H1 (cell line): Measurements from ENCODE around the gene DNAJC7. TPM values are rescaled to one million over a fixed set of nuclear protein-coding genes. Genes with fewer than 3 reads are reported as not detected.

Experiments used
- CTCF ChIA-PET: fragments of 300-600 bp; sonication (Branson Sonifier 250); formaldehyde crosslinking; loops from one replicate; lab custom pipeline; 2021; ENCODE audit not compliant: partially characterized antibody; lab: Charles Lee
- POLR2A ChIA-PET: fragments of 300-600 bp; sonication (Branson Sonifier 250); formaldehyde crosslinking; loops from one replicate; lab custom pipeline; 2021; ENCODE audit warnings: inconsistent platforms; ENCODE audit not compliant: partially characterized antibody; lab: Charles Lee
- DNase-seq, 2 experiments: peaks; one replicate each; pipeline versions ENCODE4 v3.0.0 to v3.0.0-alpha.2; 2010 to 2022; ENCODE audit warnings: low spot score in 2 of 2, low read depth in 1 of 2, mixed read lengths in 1 of 2
- FAIRE-seq: peaks from 2 replicates; lab custom pipeline; 2011; peaks lifted over from hg19 to GRCh38; lab: Jason Lieb, UNC
- H2AFZ ChIP-seq: 2 replicates; pipeline ENCODE4 v1.8.1; 2012; ENCODE audit warnings: low read length, inconsistent platforms
- H2AK5ac ChIP-seq: 2 replicates; pipeline ENCODE4 v1.6.1; 2013; ENCODE audit warnings: low read depth, low read length
- H2BK120ac ChIP-seq: replicated peaks from 2 replicates; pipeline ENCODE3; 2013; ENCODE audit warnings: low read depth, low read length, inconsistent platforms
- H2BK12ac ChIP-seq: 2 replicates; pipeline ENCODE4 v1.6.1; 2013; ENCODE audit warnings: low read depth, low read length
- H2BK15ac ChIP-seq: 2 replicates; pipeline ENCODE4 v1.6.1; 2013; ENCODE audit warnings: low read length
- H2BK20ac ChIP-seq: 2 replicates; pipeline ENCODE4 v1.6.1; 2013; ENCODE audit warnings: low read length
- H2BK5ac ChIP-seq: 2 replicates; pipeline ENCODE4 v1.6.1; 2013; ENCODE audit warnings: low read depth, low read length
- H3K14ac ChIP-seq: 2 replicates; pipeline ENCODE4 v1.6.1; 2013; ENCODE audit warnings: inconsistent platforms; ENCODE audit not compliant: insufficient read length
- H3K18ac ChIP-seq: 2 replicates; pipeline ENCODE4 v1.6.1; 2013; ENCODE audit warnings: low read length; ENCODE audit errors: extremely low read depth
- H3K23ac ChIP-seq: 2 replicates; pipeline ENCODE4 v1.6.1; 2013; ENCODE audit warnings: inconsistent platforms; ENCODE audit not compliant: insufficient read length
- H3K23me2 ChIP-seq: 2 replicates; pipeline ENCODE4 v1.6.1; 2013; ENCODE audit warnings: low read depth, low read length
- H3K27ac ChIP-seq: 2 replicates; pipeline ENCODE4 v1.6.1; 2011; ENCODE audit warnings: low read depth, low read length, inconsistent platforms
- H3K27me3 ChIP-seq, 4 experiments: replicated peaks in 1 of 4; 1 replicate in 1 of 4; 2 replicates in 3 of 4; pipeline versions ENCODE4 v1.6.1 to v1.8.1; 2011 to 2013; ENCODE audit warnings: low read length in 3 of 4, mild to moderate bottlenecking in 3 of 4, inconsistent platforms in 2 of 4, mixed read lengths in 2 of 4, moderate library complexity in 1 of 4; ENCODE audit not compliant: control insufficient read depth in 3 of 4, insufficient read depth in 3 of 4; ENCODE audit errors: extremely low read depth in 1 of 4
- H3K36me3 ChIP-seq, 4 experiments: 2 replicates each; pipeline versions ENCODE4 v1.6.1 to v1.8.1; 2011 to 2013; ENCODE audit warnings: mild to moderate bottlenecking in 4 of 4, low read length in 3 of 4, moderate library complexity in 2 of 4, control low read depth in 1 of 4, inconsistent platforms in 1 of 4; ENCODE audit not compliant: insufficient read depth in 4 of 4, control insufficient read depth in 2 of 4
- H3K4ac ChIP-seq: replicated peaks from 2 replicates; pipeline ENCODE3; 2013; ENCODE audit warnings: low read length, low read depth, mixed read lengths, inconsistent platforms; ENCODE audit not compliant: insufficient read length
- H3K4me1 ChIP-seq, 4 experiments: replicated peaks in 1 of 4; 1 replicate in 1 of 4; 2 replicates in 3 of 4; pipeline versions ENCODE4 v1.6.1 to v1.8.1; 2011 to 2013; ENCODE audit warnings: low read length in 3 of 4, inconsistent platforms in 2 of 4, mixed read lengths in 1 of 4; ENCODE audit not compliant: insufficient read depth in 4 of 4, control insufficient read depth in 3 of 4
- H3K4me2 ChIP-seq, 2 experiments: 2 replicates each; pipeline versions ENCODE4 v1.6.1 to v1.8.1; 2011 to 2013; ENCODE audit warnings: low read depth in 2 of 2, low read length in 2 of 2, control low read depth in 1 of 2, inconsistent platforms in 1 of 2, mild to moderate bottlenecking in 1 of 2; ENCODE audit not compliant: insufficient read depth in 1 of 2
- H3K4me3 ChIP-seq, 4 experiments: fragments of 200-600, 300-600 bp in 1 of 4; sonication (generic), shearing (Covaris generic), sonication (Bioruptor Twin) in 1 of 4; 2 replicates each; pipeline versions ENCODE4 v1.5.1 to v1.8.1; 2011 to 2016; ENCODE audit warnings: low read length in 4 of 4, low read depth in 3 of 4, control low read depth in 2 of 4, inconsistent platforms in 2 of 4, mild to moderate bottlenecking in 2 of 4, mixed read lengths in 1 of 4, moderate library complexity in 1 of 4; ENCODE audit not compliant: insufficient read depth in 2 of 4; ENCODE audit errors: extremely low read depth in 1 of 4
- H3K56ac ChIP-seq: replicated peaks from 2 replicates; pipeline ENCODE3; 2013; ENCODE audit warnings: low read depth, mild to moderate bottlenecking, mixed read lengths, low read length, inconsistent platforms; ENCODE audit not compliant: insufficient read length
- H3K79me1 ChIP-seq: 2 replicates; pipeline ENCODE4 v1.6.1; 2013; ENCODE audit warnings: low read depth, low read length, control low read depth
- H3K79me2 ChIP-seq, 2 experiments: 2 replicates each; pipeline versions ENCODE4 v1.6.1 to v1.8.1; 2012 to 2013; ENCODE audit warnings: low read length in 2 of 2, mild to moderate bottlenecking in 2 of 2, inconsistent platforms in 1 of 2; ENCODE audit not compliant: insufficient read depth in 2 of 2, control insufficient read depth in 1 of 2
- H3K9ac ChIP-seq, 4 experiments: replicated peaks in 1 of 4; 1 replicate in 1 of 4; 2 replicates in 3 of 4; pipeline versions ENCODE4 v1.6.1 to v1.8.1; 2011 to 2013; ENCODE audit warnings: low read depth in 3 of 4, low read length in 3 of 4, control low read depth in 2 of 4, mild to moderate bottlenecking in 2 of 4, moderate library complexity in 2 of 4, inconsistent platforms in 1 of 4; ENCODE audit errors: extremely low read depth in 1 of 4
- H3K9me3 ChIP-seq, 2 experiments: 2 replicates each; pipeline versions ENCODE4 v1.6.1 to v1.8.1; 2012 to 2013; ENCODE audit warnings: mild to moderate bottlenecking in 2 of 2, moderate library complexity in 2 of 2, control low read depth in 1 of 2, inconsistent platforms in 1 of 2, low read depth in 1 of 2, low read length in 1 of 2, mixed read lengths in 1 of 2; ENCODE audit not compliant: insufficient read depth in 2 of 2
- H4K20me1 ChIP-seq, 2 experiments: replicated peaks in 1 of 2; 2 replicates each; pipeline versions ENCODE3 to v1.8.1; 2011 to 2013; ENCODE audit warnings: inconsistent platforms in 2 of 2, low read length in 2 of 2, mild to moderate bottlenecking in 1 of 2; ENCODE audit not compliant: insufficient read depth in 2 of 2, control insufficient read depth in 1 of 2
- H4K5ac ChIP-seq: 2 replicates; pipeline ENCODE4 v1.6.1; 2013; ENCODE audit warnings: low read length, low read depth, mixed read lengths, inconsistent platforms; ENCODE audit not compliant: insufficient read length
- H4K8ac ChIP-seq: 2 replicates; pipeline ENCODE4 v1.8.0; 2013; ENCODE audit warnings: mild to moderate bottlenecking, moderate library complexity, low read length, inconsistent platforms; ENCODE audit not compliant: insufficient read depth; ENCODE audit errors: extremely low read depth
- H4K91ac ChIP-seq: replicated peaks from 2 replicates; pipeline ENCODE3; 2013; ENCODE audit warnings: low read length, mixed read lengths, inconsistent platforms; ENCODE audit not compliant: insufficient read length
- ATF2 ChIP-seq: IDR thresholded peaks from 2 replicates; pipeline ENCODE4 v1.6.1; 2012; ENCODE audit warnings: low read length, inconsistent platforms
- POLR2AphosphoS5 ChIP-seq: IDR thresholded peaks from 2 replicates; pipeline ENCODE4 v1.6.1; 2011; ENCODE audit warnings: low read depth, low read length
- WGBS, 2 experiments: shearing (Covaris generic) in 1 of 2; methylation state at CpG; one replicate each; pipeline versions ENCODE4 v1.1.6 to v1.1.7; 2013 to 2015; ENCODE audit warnings: low lambda C conversion rate in 2 of 2, mixed read lengths in 2 of 2, inconsistent platforms in 1 of 2, low coverage in 1 of 2, missing lambda C conversion rate in 1 of 2; ENCODE audit not compliant: insufficient replicate concordance in 2 of 2, insufficient coverage in 1 of 2, insufficient read length in 1 of 2; ENCODE audit errors: extremely low coverage in 1 of 2, missing lambda C conversion rate in 1 of 2; 5-methylcytosine and 5-hydroxymethylcytosine counted together
- polyA plus RNA-seq, 7 experiments: library from polyadenylated mRNA; depleted of rRNA in 3 of 7; stranded (reverse) in 5 of 7; unstranded in 2 of 7; fragments of >200 nt in 5 of 7; fragments of 200-250 nt in 2 of 7; gene quantifications; 1 replicate in 5 of 7; 2 replicates in 1 of 7; 4 replicates in 1 of 7; pipeline versions ENCODE4 v1.2.1 to v1.2.3, GENCODE V29; 2011 to 2013; ENCODE audit warnings: missing spikeins in 2 of 7, mixed read lengths in 2 of 7
- total RNA-seq: library from RNA; stranded (reverse); fragmentation: NEBNext Ultra II Directional; extraction: Animal tissue kit (Norgen Biotek cat#: 25700); gene quantifications from 2 replicates; pipeline ENCODE4 v1.2.1, GENCODE V29; 2021

Gene DNAJC7
- total and polyA plus RNA-seq, 2 of the 8 experiments (the other 6 are each of a cell fraction or from before 2014, with no cell fraction given) = 31.0 to 148 TPM

GRCh38 chr17:41976142-41976768 is 41.0 kb downstream of the DNAJC7 start:
- no peak overlapping the region for H2BK15ac ChIP-seq
- H3K4me2 ChIP-seq = no peak overlapping the region
- H2BK12ac ChIP-seq = no peak overlapping the region
- H3K14ac ChIP-seq = no peak overlapping the region
- no peaks in the 10 kb centered on the region for H3K9me3 ChIP-seq
- H3K4me3 ChIP-seq = no peak overlapping the region
- CTCF ChIA-PET = interaction anchor here (0.8 to 6.5 kb wide), 4 partner anchors 8 to 226 kb away, joined by 3 to 60 read pairs (median 3); partner anchors contain the start of gene CNP
- no peaks in the 10 kb centered on the region; the same call in 1 of the 2 replicates for H3K23me2 ChIP-seq
- H2AFZ ChIP-seq = no peak overlapping the region
- H2AK5ac ChIP-seq = no peak overlapping the region
- no peak overlapping the region for H3K4ac ChIP-seq
- WGBS, 2 experiments = 86% methylated on average over 10 of the region's 11 CpGs; no CpG with 5 or more reads in 1 of the 2 experiments
- no peak for FAIRE-seq
- H4K8ac ChIP-seq = no peak overlapping the region; the same call in 1 of the 2 replicates
- no peak overlapping the region for H2BK20ac ChIP-seq
- POLR2A ChIA-PET = interaction anchor here (0.9 to 4.5 kb wide), 7 partner anchors 10 to 41 kb away, joined by 3 to 32 read pairs (median 5); partner anchors contain the start of genes CNP and DNAJC7
- H3K36me3 ChIP-seq = peaks cover 36 to 77% (median 71%) of the 10 kb centered on the region in 4 experiments
- H3K23ac ChIP-seq = no peak overlapping the region
- no peak overlapping the region for H3K18ac ChIP-seq
- no peak overlapping the region for H3K9ac ChIP-seq
- no peak overlapping the region for H4K5ac ChIP-seq
- no peaks in the 10 kb centered on the region for H3K79me1 ChIP-seq
- no peak overlapping the region for H2BK5ac ChIP-seq
- H2BK120ac ChIP-seq = no peak overlapping the region
- H4K20me1 ChIP-seq = peaks cover 2 to 11% of the 10 kb centered on the region in 2 experiments
- no peaks in the 10 kb centered on the region for H3K79me2 ChIP-seq
- no peak for DNase-seq
- no peak overlapping the region for H3K27ac ChIP-seq
- no peak overlapping the region for H3K56ac ChIP-seq
- H3K4me1 ChIP-seq = no peaks in the 10 kb centered on the region
- H3K27me3 ChIP-seq = no peaks in the 10 kb centered on the region
- H4K91ac ChIP-seq = no peak overlapping the region
- TF ChIP-seq POLR2AphosphoS5 (peak; percentile 34; the same call in 1 of the 2 replicates), ATF2 (no peak)
